Inferior parietal cortex (tissue), 1 donor: Measurements from ENCODE around the gene IGSF1.

ENCODE experiments used
- DNase-seq: peaks from one replicate; pipeline ENCODE4 v3.0.0-alpha.2; 2016; ENCODE audit errors: extremely low spot score

The IGSF1 gene

GRCh38 chrX:131288738-131289511 lies at the start of gene IGSF1:
Gene IGSF1 (minus strand): TSS chrX:131289306. CDS start chrX:131286674, 2,632 bp downstream.
- DNase-seq: peak; percentile 42

- no peak for DNase-seq
These were observed 43.2 kb upstream of the IGSF1 start for GRCh38 chrX:131332331-131332730.

- no peak for DNase-seq
These were observed 42.0 kb upstream of the IGSF1 start for GRCh38 chrX:131331152-131331551.

- DNase-seq: no peak
These were observed 41.6 kb upstream of the IGSF1 start for GRCh38 chrX:131330735-131331134.

GRCh38 chrX:131322651-131323050 lies 33.5 kb upstream of the IGSF1 start:
- no peak for DNase-seq

GRCh38 chrX:131317326-131317725 lies 28.2 kb upstream of the IGSF1 start:
- DNase-seq: no peak

- DNase-seq: no peak
These were observed 27.2 kb upstream of the IGSF1 start for GRCh38 chrX:131316260-131316659.

- no peak for DNase-seq
These were observed 19.9 kb upstream of the IGSF1 start for GRCh38 chrX:131308980-131309379.

- no peak for DNase-seq
These were observed 17.5 kb upstream of the IGSF1 start for GRCh38 chrX:131306601-131307000.

- DNase-seq: no peak
These were observed 16.8 kb upstream of the IGSF1 start for GRCh38 chrX:131305926-131306325.

GRCh38 chrX:131302701-131303100 lies 13.6 kb upstream of the IGSF1 start:
- DNase-seq: no peak

GRCh38 chrX:131301155-131301554 lies 12.0 kb upstream of the IGSF1 start:
- DNase-seq: no peak

- no peak for DNase-seq
These were observed 9.7 kb upstream of the IGSF1 start for GRCh38 chrX:131298846-131299245.

- DNase-seq: no peak
These were observed 8.9 kb upstream of the IGSF1 start for GRCh38 chrX:131298036-131298435.

GRCh38 chrX:131289527-131289926 lies 421 bp upstream of the IGSF1 start:
- no peak for DNase-seq

- no peak for DNase-seq
These were observed 918 bp downstream of the IGSF1 start for GRCh38 chrX:131288188-131288587.

GRCh38 chrX:131287560-131288179 lies 1.4 kb downstream of the IGSF1 start:
- DNase-seq: no peak

- DNase-seq: no peak
These were observed 9.5 kb downstream of the IGSF1 start for GRCh38 chrX:131279617-131280016.

GRCh38 chrX:131279197-131279596 lies 9.9 kb downstream of the IGSF1 start:
- DNase-seq: no peak

- no peak for DNase-seq
These were observed 11.5 kb downstream of the IGSF1 start for GRCh38 chrX:131277543-131278136.

GRCh38 chrX:131273011-131273410 lies 16.1 kb downstream of the IGSF1 start:
- DNase-seq: no peak

GRCh38 chrX:131271826-131272225 lies 17.3 kb downstream of the IGSF1 start:
- DNase-seq: no peak

- DNase-seq: no peak
These were observed 17.8 kb downstream of the IGSF1 start for GRCh38 chrX:131271274-131271673.
